Astrocyte of the spinal cord (primary cell): ENCODE results near the gene OMG.
A peak's percentile ranks its signal among the peaks of the same experiment; 100 is the strongest.

Experiments
- DNase-seq: peaks from one replicate; pipeline ENCODE4 v3.0.0; 2011; ENCODE audit warnings: low read depth, low spot score
- H3K4me3 ChIP-seq: 2 replicates; pipeline ENCODE4 v1.5.1; 2011; ENCODE audit warnings: low read depth, mild to moderate bottlenecking, low read length, moderate library complexity
- in situ Hi-C: cut with HindIII; loops from 2 replicates; pipeline ENCODE4 v1.10.0; 2017; ENCODE audit warnings: low sequenced_read_pairs
- TF ChIP-seq, protein P1 (sequence below): IDR thresholded peaks from 2 replicates; pipeline ENCODE4 v1.5.1; 2012; ENCODE audit warnings: low read depth, mild to moderate bottlenecking, low read length, inconsistent platforms

OMG gene

DNA sequence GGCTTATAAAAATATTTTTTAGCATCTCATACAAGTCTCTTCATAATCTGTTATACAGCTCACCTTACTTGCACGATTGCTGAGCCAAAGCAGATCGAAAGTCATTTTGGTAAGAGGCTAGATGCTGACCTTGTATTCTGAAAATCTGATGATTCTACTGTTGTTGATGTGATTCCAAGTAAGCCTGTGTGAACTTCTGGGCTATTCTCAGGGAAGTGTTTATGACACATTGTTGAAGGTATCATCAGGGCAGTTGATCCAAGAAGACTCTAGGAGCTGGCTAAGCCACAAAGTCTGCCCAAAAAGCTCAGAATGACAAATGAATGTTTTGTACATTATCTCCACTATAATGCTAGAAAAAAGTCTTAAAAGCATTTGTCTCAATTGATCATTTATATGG is 16.0 kb downstream of the OMG start:
- in situ Hi-C loops, result no loop called here
- H3K4me3 ChIP-seq, result no peak overlapping the region
- no peak for DNase-seq
- TF ChIP-seq, protein P1, sequence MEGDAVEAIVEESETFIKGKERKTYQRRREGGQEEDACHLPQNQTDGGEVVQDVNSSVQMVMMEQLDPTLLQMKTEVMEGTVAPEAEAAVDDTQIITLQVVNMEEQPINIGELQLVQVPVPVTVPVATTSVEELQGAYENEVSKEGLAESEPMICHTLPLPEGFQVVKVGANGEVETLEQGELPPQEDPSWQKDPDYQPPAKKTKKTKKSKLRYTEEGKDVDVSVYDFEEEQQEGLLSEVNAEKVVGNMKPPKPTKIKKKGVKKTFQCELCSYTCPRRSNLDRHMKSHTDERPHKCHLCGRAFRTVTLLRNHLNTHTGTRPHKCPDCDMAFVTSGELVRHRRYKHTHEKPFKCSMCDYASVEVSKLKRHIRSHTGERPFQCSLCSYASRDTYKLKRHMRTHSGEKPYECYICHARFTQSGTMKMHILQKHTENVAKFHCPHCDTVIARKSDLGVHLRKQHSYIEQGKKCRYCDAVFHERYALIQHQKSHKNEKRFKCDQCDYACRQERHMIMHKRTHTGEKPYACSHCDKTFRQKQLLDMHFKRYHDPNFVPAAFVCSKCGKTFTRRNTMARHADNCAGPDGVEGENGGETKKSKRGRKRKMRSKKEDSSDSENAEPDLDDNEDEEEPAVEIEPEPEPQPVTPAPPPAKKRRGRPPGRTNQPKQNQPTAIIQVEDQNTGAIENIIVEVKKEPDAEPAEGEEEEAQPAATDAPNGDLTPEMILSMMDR, result no peak

DNA sequence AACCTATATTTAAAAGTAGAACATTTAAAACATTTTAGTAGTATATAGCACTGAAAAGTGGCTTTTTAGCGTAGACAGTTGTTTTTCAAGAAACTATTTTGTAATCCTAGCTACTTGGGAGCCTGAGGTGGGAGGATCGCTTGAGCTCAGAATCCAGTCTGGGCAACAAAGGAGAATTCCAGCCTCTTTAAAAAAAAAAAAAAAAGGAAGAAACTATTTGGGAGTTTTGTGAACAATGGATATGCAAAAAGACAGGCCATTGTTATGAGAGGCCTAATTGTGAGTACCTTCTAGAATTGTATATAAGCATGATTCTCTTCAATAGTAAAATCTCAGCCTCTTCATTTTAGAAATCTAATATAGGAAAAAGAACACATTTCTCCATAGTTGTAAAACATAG is 17.6 kb downstream of the OMG start:
- in situ Hi-C loops, result no loop called here
- H3K4me3 ChIP-seq, result no peak overlapping the region
- no peak for DNase-seq
- TF ChIP-seq, protein P1, result no peak

DNA sequence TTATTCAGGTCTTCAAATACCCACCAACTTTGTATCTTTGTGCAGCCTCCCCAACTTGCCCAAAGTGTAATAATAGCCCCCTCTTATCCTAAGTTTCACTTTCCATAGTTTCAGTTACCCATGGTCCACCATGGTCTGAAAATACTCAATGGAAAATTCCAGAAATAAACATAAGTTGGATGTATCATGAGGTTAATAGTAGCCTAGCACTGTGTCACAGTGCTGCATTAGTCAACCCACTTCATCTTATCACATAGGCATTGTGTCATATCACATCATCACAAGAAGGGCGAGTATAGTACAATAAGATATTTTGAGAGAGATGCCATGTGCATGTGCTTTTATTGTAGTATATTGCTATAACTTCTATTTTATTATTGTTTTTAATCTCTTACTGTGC is 21.9 kb downstream of the OMG start:
- no peak overlapping the region for H3K4me3 ChIP-seq
- in situ Hi-C loops, result no loop called here
- no peak for DNase-seq
- TF ChIP-seq, protein P1, result no peak

DNA sequence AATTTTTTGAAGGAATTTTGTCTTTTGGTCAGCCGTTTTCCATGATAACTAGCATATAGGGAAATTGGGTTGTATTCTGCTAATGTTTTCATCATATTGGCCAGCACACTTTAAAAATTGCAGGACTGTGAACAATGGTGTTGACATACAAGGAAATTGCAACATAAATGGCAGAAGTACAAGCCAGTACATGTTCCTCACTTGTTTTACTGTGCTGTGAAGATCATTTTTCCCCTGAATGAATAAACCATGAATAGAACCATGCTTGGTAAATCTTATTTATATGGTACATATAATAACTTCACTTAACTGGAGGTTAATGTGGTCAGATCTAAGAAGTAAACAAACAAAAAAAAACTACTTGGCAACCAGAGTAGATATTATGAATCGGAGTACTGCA is 22.8 kb downstream of the OMG start:
- TF ChIP-seq, protein P1, result no peak
- in situ Hi-C loops, result no loop called here
- no peak overlapping the region for H3K4me3 ChIP-seq
- peak; percentile 15 for DNase-seq

DNA sequence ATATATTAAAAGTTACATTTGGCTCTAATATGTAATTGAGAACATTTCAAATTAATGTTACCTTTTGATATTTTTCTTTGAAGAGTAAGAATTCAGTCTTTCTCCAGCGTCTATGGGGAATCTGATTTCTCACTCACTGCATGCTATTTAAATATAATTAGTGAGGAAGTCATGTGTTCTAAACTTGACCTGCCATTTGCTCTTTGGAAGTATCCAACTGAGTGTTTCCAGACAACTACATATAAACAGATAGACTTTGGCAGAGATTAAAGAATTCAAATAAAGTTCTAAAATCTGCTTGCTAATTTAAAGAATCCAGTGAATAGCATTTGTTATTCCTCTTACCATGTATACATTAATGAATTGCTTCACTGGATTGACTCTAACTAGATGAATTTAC is 23.5 kb downstream of the OMG start:
- TF ChIP-seq, protein P1, result no peak
- no peak for DNase-seq
- H3K4me3 ChIP-seq, result no peak overlapping the region
- in situ Hi-C loops, result no loop called here

DNA sequence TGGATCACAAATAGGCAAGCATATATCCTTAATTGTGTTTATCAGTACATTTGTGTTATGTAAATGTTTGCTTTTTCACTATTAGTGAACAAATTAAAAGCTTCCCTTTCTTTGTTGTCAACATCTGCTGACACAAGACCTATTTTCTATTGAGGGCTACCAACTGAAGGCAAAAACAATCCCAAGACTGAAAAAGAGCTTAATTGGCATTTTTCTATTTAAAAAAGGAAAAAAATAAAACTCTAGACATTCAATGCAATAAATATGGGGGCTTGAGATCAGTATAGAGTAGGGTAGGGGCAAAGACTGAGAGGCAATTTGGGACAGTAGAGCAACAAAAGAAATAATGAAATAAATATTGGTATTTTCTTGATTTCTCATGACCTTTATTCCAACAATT is 24.2 kb downstream of the OMG start:
- DNase-seq, result no peak
- H3K4me3 ChIP-seq, result no peak overlapping the region
- in situ Hi-C loops, result no loop called here
- TF ChIP-seq, protein P1, result no peak

DNA sequence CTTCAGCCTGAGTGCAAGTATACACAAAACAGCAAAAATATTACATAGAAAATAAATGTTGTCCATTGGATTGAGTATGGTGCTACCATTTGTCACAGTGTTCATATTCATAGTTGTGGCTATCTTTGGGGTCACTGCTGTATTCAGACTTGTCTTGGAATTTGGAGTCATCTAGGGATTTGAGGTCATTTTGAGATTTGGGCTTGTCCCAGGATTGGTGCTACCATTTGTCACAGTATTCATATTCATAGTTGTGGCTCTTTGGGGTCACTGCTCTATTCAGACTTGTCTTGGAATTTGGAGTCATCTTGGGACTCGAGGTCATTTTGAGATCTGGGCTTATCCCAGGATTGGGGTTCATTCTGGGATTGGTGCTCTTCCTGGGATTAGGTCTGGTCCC is 24.8 kb downstream of the OMG start:
- TF ChIP-seq, protein P1, result no peak
- no peak for DNase-seq
- no peak overlapping the region for H3K4me3 ChIP-seq
- in situ Hi-C loops, result no loop called here
